Measurements from ENCODE around the gene PFKM.
"Not testable (repeated sequence)": the region's sequence is repeated elsewhere in the genome, so short reads cannot be mapped to it uniquely, and the experiment has no call there.

PFKM gene

DNA sequence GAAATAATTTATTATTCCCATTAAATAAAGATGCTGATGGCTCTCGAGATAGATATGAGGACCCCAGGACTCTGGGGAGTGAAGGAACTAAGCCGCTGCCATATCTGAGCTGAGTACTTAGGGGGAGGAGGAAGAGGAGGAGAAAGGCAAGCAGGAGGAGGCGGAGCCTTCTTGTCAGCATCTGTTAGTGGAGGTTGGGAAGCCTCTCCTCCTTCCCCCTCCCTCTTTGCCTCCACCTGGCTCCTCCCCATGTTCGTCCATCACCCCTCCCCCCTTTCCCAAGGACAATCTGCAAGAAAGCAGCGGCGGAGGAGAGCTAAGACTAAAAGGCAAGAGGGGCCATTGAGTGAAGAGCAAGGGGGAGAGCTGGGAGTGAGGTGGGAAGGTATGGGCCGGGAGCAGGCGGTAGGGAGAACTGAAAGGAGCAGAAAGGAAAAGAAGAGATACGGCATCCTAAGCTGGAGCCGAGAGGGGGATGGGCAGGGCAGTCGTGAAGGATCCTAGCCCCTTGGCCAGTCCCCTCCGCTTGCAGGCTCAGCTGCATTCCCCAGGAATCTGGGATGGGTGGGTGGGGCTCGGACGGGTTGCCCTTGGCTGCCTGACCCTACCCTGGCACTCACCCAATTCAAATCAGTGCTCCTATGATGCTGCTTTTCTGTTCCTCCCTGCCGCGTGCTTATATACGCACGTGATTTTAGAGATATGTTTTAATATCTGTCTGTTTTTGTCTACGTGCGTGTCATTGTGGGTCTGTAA, at the start of gene PFKM:
PFKM (plus strand) TSS at position 287 of the 756 bp plus-strand sequence. CDS start 3,411 bp downstream, outside the sequence.
- peak; percentile 65 for DNase-seq

DNA sequence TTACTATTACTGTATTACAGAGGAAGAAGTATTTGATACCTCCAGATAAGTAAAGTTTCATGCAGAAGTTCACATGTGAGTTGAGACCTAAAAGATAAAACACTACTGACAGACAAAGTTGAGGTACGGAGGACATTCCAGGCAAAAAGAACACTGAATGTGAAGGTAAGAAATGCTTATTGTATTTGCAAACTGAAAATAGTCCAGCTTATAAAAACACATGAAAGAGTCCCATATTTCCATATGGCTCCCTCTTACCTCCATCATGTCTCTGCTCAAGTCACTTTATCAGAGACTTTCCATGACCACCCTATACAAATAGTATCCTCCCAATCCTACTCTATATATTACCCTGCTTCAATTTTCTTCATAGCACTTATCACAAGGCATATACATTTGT, 49.1 kb upstream of the PFKM start:
- no peak for DNase-seq

DNA sequence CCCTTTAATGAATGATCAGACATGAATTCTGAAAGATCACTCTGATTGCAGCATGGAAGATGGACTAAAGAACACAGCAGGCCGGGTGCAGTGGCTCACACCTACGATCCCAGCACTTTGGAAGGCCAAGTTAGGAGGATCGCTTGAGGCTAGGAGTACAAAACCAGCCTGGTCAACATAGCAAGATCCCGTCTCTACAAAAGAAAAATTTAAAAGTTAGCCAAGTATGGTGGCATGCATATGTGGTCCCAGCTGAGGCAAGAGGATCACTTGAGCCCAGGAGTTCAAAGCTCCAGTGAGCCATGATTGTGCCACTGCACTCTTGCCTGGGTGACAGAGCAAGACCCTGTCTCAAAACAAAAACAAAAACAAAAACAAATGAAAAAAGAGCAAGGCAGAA, 48.4 kb upstream of the PFKM start:
- DNase-seq = no peak

DNA sequence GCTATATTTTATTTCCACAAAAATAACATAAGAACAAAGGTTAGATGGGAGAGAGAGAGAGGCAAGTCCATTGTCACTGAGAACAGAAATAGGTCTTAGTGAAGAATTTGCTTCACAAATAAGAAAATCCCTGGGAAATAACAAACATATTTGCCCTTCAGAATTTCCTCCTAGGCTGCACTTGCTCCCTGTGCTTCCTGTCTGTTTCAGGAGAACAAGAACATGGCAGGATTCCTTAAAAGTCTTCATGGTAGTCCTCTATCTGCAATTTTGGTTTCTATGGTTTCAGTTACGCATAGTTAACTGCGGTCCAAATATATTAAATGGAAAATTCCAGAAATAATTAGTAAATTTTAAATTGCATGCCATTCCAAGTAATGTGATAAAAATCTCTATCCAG, 47.4 kb upstream of the PFKM start:
- no peak for DNase-seq

DNA sequence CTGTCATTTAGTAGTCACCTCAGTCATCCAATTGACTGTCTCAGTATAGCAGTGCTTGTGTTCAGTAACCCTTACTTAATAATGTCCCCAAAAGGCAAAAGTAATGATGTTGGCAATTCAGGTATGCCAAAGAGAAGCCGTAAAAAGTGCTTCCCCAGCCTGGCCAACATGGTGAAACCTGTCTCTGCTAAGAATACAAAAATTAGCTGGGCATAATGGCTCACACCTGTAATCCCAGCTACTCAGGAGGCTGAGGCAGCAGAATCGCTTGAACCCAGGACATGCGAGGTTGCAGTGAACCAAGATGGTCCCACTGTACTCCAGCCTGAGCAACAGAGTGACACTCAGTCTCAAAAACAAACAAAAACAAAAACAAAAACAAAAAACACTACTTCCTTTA, 46.9 kb upstream of the PFKM start:
- DNase-seq = no peak

DNA sequence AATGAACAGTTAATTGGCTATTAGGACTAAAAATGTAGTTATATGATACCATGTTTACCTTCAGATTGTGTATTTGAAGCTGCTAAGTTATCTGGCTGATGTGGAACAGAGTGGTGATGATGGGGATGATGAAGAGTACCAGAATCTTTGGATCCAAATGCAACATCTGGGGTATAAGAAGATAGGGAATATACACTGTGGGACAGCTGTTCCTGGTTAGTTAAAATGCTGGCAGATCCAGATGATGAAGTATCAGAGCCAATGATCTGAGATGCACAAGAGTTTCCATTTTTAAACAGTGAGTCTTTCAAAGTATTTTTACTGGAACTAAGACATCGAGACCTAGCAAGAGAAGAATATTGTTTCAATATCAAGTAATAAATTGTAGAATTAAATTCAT, 44.9 kb upstream of the PFKM start:
- no peak for DNase-seq

DNA sequence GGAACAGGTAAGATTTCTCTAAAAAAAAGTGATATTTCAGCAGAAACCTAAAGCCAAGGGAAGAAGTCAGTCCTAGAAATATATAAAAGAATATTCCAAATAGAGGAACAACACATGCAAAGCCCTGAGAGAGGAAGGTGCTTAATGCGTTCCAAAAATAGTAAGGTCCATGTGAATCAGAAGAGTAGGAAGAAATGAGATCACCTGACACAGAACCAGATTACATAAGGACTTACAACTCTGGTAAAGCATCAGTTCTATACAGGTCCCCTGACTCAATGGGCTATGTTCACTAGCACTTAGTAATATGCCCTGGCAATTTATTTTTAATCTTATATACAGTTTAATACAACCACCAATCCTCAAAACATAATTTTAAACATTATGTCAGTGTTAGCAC, 43.3 kb upstream of the PFKM start:
- DNase-seq = no peak

DNA sequence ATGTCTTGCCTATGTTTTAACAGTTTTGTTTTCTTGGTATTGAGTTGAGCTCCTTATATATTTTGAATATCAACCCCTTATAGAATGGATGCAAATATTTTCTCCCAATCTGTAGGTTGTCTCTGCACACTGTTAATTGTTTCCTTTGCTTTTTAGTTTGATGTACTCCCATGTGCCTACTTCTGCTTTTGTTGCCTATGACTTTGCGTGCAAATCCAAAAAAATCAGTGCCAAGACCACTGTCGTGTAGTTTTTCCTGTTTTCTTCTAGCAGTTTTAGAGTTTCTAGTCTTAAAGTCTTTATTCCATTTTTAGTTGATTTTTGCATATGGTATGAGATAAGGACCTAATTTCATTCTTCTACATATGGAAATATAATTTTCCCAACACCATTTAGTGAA, 42.1 kb upstream of the PFKM start:
- DNase-seq = no peak

DNA sequence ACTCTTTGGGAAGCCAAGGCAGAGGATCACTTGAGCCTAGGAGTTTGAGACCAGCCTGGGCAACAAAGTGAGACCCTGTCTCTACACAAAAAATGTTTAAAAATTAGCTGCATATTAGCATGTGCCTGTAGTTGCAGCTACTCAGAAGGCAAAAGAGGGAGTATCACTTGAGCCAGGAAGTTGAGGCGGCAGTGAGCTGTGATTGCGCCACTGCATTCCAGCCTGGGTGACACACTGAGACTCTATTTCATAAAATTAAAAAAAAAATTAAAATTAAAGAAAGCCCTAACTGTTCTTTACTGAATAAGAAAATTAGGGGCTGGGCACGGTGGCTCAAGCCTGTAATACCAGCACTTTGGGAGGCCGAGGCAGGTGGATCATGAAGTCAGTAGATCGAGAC, 40.3 kb upstream of the PFKM start:
- no peak for DNase-seq

DNA sequence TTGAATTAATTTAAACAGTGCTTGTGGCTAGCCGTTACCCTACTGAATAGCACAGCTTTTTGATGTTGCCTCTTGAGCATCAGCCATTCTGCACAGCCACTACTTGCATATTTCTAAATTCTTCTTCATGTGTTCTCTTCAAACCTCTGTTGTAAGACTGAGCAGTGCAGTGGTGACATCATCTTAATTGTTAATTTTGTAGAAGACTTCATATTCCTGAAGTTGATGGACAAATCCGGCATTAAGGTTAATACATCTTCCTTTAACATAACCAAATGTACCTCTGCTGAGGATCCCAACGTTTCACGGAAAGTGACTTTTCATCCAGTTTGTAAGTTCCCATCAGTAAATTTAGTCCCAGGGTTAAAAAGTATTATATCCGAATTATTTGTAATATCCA, 38.9 kb upstream of the PFKM start:
- DNase-seq = no peak

DNA sequence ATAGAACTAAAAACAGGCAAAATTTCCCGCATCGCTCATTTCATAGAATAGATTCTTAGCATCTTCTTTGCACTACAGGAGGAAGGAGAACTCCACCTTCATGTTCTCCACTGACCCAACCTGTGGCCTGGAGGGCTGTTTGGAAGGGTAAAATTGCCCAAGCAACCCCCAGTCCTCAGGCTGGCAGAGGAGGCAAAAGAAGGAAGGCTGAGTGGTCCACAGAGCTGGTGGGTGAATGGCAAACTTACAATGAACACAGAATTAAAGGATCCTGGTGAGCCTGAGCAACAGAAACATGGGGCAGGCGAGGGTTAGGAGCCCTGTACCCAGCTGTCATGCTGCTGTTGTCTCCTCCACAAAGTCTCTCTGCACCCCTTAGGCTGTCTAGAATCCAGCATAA, 38.3 kb upstream of the PFKM start:
- DNase-seq = no peak

DNA sequence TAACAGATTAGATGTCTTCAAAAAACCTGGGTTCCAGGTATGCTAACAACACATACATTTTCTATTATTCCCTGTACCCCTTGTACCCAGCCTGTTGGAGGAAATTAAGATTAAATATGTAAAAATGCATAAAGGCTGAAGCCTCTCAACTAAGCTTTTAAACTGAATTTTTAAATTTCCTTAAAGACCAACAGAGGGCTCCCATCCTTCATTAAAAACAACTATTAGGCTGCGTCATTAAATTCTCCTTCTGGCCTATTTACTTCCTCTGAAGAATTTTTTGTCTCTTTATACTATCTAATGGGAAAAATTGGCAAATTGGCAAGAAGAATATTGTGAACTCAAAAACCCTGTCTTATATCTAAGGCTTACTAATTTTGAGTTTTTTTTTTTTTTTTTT, 35.1 kb upstream of the PFKM start:
- DNase-seq = no peak

DNA sequence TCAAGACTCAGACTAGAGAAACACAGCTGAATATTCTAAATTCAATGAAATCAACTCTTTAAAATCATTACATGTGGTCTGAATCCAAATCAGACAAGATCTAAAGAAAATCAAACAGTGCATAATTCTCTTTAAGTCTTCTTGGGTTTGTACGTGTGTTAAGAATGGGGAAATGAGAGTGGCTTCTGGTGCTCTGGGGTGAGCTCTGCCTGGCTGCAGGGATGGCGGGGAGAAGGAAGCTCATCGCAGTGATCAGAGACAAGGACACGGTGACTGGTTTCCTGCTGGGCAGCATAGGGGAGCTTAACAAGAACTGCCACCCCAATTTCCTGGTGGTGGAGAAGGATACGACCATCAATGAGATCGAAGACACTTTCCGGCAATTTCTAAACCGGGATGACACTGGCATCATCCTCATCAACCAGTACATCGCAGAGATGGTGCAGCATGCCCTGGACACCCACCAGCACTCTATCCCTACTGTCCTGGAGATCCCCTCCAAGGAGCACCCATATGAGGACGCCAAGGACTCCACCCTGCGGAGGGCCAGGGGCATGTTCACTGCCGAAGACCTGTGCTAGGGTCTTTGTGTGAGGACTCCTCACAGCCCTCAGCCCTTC, 34.2 kb upstream of the PFKM start:
- DNase-seq = no peak

DNA sequence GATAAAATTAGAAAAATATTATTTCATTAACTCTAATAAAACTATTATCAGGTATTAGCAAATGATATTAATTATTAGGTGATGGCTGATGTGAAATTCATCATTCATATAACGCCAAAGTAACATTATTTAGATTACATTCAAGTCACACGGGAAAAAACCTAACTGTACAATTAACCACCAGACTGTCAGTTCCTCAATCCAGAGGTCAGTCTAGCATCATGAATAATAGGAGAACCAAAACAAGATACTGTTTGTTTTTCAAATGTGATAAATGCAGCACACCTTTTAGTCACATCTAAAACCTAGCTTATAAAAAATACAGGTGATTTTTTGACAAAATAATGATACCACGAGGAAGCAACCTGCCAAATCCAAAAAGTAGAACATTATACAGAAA, 32.8 kb upstream of the PFKM start:
- no peak for DNase-seq

DNA sequence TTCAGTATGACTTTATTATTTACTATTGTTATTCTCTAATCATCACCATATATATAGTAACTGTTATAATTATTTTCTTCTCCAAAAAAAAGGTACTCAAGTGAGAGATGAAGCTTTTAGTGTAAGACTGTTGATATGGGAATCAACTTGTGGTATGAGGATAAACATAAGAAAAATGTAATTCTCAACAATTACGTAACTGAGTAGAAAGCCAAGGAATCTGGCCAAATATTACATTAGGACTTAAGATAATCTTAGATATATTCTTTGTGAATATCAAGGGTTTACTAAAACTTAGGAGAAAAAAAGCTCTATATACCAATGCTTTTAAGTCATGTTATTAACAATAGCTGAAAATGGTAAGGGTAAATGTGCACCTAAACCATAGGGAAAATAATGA, 26.6 kb upstream of the PFKM start:
- no peak for DNase-seq

DNA sequence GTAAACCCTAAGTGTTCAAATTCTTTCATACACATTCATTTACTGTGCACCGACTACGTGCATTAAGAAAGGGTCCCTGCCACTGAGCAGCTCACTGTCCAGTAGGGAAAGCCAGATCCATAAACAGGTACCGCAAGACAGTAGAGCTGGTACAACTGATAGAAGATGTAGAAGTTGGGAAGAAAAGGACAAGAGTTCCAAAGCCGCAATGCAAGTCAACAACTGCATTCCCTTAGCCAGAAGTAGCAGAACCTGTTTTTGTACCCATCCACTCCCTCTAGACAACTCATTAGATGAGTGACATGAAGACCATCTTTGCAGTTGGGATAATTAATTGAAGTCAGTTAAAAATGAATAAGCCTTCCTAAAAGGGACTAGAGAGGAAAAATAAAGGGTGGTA, 14.6 kb upstream of the PFKM start:
- no peak for DNase-seq

DNA sequence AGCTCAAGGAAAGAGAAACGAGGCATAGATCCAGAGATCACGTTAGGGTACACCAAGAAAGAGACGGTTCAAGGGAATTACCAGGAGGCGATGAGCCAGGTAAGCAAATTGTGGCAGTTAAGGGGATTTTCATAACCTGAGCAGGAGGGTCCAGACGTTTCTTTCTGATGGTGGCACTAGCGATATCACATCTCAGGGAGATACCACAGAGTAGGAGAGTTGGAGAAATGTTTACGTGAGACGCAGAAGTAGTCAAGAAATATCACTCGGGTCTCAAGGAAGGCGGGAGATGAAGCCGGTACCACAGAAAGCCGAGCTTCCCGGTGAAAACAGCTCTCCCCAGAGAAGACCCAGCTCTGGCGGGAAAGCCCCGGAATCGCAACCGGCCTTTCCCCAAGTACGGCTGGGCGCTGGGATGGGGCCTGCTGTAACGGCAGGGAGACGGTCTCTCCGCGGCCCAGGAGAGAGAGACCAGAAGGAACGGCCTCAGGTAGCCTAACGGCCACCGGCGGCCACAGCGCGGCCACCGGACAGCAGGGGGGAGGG, 13.8 kb upstream of the PFKM start:
- DNase-seq = peak; percentile 51

DNA sequence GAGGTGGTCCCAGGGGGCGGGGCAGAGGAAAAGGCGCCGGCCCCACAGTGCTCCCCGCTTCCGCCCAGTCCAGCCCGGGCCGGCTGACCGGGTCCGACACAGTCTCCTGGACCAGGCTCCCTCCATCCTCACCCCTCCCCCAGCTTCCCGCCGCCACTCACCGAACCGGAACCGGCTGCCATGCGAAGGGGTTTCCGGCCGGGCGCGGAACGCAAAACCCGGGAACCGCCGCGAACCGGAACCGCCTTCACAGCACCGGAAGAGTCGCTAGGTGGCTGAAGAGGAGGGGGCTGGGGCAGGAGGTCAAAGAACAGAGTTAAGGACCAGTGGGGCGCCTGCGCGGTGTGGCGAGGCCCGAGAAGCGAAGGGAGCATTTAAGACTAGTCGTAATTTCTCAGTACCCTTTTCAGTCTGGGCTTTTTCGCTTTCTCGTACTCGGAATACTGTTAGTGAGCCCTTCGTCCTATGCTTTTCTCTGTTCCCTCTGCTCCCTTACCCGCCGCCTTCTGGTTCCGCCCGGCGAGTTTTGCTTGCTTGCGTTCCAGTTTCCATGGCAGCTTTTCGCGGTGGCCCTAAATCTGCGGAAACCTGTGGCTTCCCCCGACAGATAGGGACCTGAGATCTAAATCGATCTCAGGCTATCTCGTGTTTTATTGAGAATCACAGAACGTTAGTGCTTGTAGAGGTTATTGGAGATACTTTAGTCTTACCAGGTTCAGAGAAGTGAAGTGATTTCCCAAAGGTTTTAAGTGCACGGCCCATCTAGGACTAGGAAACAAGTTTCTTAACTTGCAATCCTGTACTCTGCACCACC, 13.1 kb upstream of the PFKM start, which contains the start of gene SENP1:
SENP1 (minus strand) TSS at position 213 of the 814 bp plus-strand sequence. CDS start 4,607 bp downstream, outside the sequence.
- DNase-seq = peak; percentile 87

DNA sequence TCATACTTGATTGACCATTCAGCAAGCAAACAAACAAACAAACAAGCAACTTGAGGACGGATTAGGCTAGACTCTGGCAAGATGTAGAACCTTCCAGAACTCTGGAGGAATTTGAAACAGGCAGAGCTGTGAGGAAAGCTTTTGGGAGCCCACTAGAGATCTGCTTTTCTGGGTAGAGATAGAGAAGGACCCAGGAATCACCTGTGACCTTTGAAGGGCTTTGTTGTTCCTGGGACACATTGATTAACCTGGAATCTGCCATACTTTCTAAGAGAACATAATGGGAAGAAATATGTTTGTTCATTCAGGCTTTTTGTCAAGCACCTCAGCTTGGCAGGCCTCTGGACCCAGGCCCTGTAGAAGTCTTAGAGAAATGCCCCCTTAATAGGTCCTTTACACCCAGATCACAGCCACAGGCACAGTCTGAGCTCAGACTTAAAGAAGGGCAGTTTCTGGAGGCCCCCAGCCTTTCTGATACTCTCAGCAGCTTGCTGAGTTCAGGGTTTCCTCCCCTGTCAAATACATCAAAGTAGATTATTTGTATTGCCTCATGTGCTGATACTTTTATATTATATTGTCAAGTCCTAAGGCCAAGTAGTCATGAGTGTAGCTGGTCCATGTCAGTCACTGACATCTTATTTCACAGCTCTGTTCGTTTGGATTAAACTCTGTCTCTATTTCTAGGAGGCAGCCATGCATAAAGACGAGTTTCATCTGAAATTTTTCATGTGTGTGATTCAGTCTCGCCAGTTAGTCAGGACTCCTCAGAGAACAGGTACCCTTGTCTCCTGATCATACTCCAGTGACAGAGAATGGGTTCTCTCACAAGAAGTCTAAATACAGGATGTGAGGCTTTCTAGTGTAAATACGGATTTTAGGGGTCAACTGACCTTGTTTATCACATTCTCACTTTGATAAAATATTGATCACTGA, 12.2 kb upstream of the PFKM start:
- DNase-seq = no peak

DNA sequence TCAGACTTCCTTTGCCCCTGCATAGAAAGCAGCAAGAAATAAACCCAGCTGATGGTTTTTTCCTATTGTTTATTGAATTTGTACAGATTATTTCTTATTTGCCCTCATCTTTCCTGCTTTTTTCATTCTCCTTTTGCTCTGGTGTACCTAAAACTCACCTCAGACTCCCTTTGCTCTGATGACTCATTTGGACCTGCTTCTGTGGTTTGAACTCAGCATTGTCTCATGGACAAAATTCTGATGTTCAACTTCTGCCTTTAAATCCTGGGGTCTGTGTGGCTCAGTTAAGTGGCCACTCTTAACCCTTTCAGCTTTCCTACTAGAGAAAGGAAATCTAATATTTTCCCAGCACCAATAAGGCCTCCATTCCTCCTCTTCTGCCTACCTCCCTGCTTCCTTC, 9.7 kb upstream of the PFKM start:
- no peak for DNase-seq

DNA sequence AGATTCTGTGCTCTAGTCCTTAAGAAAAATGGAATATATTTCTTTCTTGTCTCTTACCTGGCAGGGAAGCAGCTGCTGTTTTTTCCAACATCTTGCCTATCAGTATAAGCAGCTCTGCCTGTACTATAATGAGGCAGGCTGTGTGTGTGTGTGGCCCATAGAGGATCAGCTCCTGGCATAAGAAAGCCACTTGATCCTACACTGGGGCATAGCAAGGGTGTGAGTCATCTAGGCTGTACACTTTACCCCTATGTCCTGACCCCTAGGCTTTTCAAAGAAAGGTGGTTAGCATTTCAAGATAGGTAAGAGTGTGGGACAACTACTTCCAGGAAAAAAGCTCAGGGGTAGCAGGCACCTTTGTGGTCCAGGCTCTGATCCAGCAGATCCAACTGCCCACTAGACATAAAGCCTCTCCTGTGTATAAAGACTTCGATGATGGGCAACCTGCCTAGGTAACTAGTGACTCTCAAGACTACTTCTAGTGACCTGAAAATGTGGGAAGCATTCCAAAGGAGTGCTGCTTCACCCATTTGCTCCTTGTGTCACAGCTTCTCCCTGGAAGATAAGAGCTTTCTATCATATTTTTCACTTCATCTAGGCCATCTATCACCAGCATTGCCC, 8.4 kb upstream of the PFKM start:
- DNase-seq = no peak

DNA sequence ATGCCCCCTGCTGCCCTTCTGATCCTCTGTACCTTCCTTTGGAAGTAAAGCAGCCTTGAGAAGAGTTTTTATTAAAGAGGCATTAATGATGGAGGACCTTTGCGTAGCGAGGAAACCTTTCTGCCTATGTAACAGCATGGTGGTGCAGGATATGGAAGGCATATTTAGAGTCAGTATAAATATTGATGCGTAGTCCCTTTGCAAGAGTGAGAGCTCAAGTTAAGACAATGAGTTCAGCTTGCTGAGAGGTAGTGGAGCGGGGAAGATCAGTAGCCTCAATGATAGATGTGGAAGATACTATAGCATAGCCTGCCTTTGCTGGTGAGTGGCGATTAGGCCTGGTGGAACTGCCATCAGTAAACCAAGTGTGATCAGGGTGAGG, 7.9 kb upstream of the PFKM start:
- not testable (repeated sequence) for DNase-seq
